ENCODE results near the gene OSBPL5. TPM values are rescaled to one million over a fixed set of nuclear protein-coding genes. Genes with fewer than 3 reads are reported as not detected.

The OSBPL5 gene
- total and polyA plus RNA-seq, 4 donors = 15.2 to 51.5 (median 28.3) TPM

DNA sequence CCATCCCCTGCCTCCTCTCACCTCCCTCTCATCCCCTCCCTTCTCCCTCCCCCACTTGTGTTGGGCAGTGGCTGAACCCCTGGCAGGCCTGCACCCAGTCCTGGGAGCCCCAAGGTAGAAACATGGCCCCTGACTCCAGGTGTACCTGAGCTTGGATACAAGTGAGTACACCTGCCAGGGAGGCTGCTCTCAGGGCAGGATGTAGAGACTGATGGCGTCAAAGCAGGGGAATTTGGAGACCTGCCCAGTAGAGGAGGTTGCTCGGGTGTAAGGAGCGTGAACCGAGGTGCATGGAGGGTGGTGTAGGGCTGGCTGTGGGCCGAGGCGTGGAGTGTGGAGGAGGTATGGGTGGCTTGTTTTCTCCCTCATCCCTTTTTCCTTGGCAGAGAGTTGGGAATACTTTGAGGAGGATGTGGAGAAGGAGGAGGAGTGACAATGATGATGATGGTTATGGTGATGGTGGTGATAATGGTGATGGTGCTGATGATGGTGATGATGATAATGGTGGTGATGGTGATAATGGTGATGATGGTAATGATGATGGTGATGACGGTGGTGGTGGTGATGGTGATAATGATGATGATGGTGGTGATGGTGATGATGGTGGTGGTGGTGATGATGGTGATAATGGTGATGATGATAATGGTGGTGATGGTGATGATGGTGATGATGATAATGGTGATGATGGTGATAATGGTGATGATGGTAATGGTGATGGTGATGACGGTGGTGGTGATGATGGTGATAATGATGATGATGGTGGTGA, 41.2 kb upstream of the OSBPL5 start:
- ATAC-seq (ENCODE audit: insufficient read depth, low FRiP score) (no peak), DNase-seq (no peak)
- 69 to 88% methylated on average over 8 of the region's 8 CpGs for WGBS, 2 donors
- no peak overlapping the region for H3K4me3 ChIP-seq
- H3K27ac ChIP-seq (ENCODE audit: low read depth in 1 of 2, low read length in 1 of 2) = no peak overlapping the region
- TF ChIP-seq, protein P1, sequence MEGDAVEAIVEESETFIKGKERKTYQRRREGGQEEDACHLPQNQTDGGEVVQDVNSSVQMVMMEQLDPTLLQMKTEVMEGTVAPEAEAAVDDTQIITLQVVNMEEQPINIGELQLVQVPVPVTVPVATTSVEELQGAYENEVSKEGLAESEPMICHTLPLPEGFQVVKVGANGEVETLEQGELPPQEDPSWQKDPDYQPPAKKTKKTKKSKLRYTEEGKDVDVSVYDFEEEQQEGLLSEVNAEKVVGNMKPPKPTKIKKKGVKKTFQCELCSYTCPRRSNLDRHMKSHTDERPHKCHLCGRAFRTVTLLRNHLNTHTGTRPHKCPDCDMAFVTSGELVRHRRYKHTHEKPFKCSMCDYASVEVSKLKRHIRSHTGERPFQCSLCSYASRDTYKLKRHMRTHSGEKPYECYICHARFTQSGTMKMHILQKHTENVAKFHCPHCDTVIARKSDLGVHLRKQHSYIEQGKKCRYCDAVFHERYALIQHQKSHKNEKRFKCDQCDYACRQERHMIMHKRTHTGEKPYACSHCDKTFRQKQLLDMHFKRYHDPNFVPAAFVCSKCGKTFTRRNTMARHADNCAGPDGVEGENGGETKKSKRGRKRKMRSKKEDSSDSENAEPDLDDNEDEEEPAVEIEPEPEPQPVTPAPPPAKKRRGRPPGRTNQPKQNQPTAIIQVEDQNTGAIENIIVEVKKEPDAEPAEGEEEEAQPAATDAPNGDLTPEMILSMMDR (IDR thresholded peaks at IDR 0.05; ENCODE audit: control extremely low read depth, extremely low read depth) = no peak
- peaks cover 0 to 12% (median 5%) of the 10 kb centered on the region in 5 donors for H3K4me1 ChIP-seq (ENCODE audit: control insufficient read depth in 5 of 5, insufficient read depth in 5 of 5, low read length in 5 of 5)
- H3K27me3 ChIP-seq (ENCODE audit: control insufficient read depth in 3 of 3, insufficient read depth in 3 of 3, low read length in 2 of 3) = peaks cover 0 to 24% (median 13%) of the 10 kb centered on the region in 3 donors
- no peaks in the 10 kb centered on the region for H3K36me3 ChIP-seq (ENCODE audit: control insufficient read depth in 4 of 4, insufficient read depth in 4 of 4, low read length in 4 of 4)
- H3K9ac ChIP-seq (ENCODE audit: insufficient read depth in 1 of 2, low read length in 2 of 2) = no peak overlapping the region
- peaks cover 0 to 4% (median 1%) of the 10 kb centered on the region in 4 donors for H3K9me3 ChIP-seq (ENCODE audit: control insufficient read depth in 4 of 4, insufficient read depth in 3 of 4, low read length in 3 of 4)

DNA sequence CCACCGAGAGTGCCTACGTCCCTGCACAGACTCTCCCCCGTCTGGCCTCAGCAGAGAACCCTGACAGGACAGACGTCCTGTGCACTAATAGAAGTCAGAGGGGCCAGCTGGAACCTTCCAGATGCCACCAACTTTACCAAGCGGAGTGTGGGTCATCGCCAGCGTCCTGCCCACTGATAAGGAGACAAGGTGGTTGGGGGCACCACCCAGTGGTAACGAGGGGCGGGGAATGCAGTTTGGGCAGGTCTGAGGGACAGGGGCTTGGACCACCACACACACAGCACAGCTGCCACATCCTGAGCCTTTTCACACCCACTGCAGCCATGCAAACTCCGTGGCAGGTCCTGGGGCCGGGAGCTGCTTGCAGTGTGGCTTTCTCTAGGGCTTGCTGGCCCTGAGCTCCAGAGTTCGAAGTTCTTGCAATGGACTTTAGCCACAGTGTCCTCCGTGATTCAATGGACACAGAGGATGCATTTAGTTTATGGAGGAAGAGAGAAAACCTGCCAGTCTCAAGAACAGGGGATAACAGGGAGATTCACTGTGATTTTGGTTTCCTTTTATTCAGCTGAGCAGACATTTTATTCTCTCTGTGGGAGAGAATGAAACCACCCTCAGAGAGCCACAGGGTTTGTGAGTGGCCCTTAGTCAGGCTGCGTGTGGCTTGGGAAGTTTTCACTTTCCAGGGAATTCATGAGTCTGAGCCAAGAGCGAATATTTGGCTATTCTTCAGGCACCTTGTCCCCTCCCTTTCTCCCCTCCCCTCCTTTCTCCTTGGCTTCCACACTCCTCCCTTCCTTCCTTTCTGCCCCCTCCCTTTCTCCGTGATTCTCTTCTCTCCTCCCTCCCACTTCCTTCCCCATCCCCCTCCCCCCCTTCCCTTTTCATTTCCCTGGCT, 40.4 kb upstream of the OSBPL5 start:
- ATAC-seq (ENCODE audit: insufficient read depth, low FRiP score) = no peak
- Histone ChIP-seq H3K4me1 (ENCODE audit: control insufficient read depth in 5 of 5, insufficient read depth in 5 of 5, low read length in 5 of 5) (peaks cover 0 to 12% (median 5%) of the 10 kb centered on the region in 5 donors), H3K9me3 (ENCODE audit: control insufficient read depth in 4 of 4, insufficient read depth in 3 of 4, low read length in 3 of 4) (peaks cover 0 to 2% (median 0%) of the 10 kb centered on the region in 4 donors), H3K27me3 (ENCODE audit: control insufficient read depth in 3 of 3, insufficient read depth in 3 of 3, low read length in 2 of 3) (peaks cover 0 to 24% (median 15%) of the 10 kb centered on the region in 3 donors), H3K27ac (ENCODE audit: low read depth in 1 of 2, low read length in 1 of 2) (no peak overlapping the region), H3K36me3 (ENCODE audit: control insufficient read depth in 4 of 4, insufficient read depth in 4 of 4, low read length in 4 of 4) (no peaks in the 10 kb centered on the region), H3K4me3 (no peak overlapping the region), H3K9ac (ENCODE audit: insufficient read depth in 1 of 2, low read length in 2 of 2) (no peak overlapping the region)
- peak in 2 of 3 donors; percentile 10 to 47 for DNase-seq
- TF ChIP-seq, protein P1 (IDR thresholded peaks at IDR 0.05; ENCODE audit: control extremely low read depth, extremely low read depth) = no peak
- 52 to 64% methylated on average over 16 of the region's 16 CpGs for WGBS, 2 donors

DNA sequence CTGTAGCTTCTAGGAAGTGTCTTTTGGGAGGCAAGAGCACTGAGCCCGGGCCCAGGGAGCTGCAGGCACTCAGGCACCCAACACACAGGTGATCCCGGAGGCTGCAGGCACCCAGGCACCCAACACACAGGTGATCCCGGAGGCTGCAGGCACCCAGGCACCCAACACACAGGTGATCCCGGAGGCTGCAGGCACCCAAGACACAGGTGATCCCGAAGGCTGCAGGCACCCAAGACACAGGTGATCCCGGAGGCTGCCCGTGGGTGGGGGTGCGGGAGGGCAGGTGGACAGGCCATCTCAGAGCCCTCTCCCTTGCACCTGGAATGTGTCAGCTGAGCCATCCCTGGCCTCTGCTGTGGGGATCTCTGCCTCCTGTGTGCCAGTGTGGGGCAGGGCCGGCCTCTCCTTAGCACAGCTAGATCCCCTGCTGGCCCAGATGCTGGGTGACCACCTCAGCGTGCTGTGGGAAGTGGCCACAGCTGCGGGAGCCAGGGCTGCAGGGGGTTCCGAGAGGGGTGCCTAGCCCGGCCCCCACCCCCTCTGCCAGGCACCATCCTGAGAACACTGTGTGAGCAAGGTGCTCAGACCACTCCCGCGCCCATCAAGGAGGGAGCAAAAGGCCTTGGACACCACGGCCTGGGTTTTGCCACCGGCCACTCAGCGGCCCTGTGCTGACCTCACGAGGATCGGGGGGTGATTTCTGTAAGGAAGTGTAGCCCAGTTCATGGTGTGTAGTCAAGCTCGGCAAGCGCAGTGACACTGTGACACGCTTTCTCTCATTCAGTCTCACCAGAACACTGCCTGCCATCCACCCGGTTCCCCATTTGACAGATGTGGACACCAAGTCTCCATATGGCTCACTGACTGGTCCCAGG, 39.3 kb upstream of the OSBPL5 start:
- peaks cover 0 to 24% (median 15%) of the 10 kb centered on the region in 3 donors for H3K27me3 ChIP-seq (ENCODE audit: control insufficient read depth in 3 of 3, insufficient read depth in 3 of 3, low read length in 2 of 3)

More for the DNA sequence above, 39.3 kb upstream of the OSBPL5 start:
- TF ChIP-seq, protein P1 (IDR thresholded peaks at IDR 0.05; ENCODE audit: control extremely low read depth, extremely low read depth) = no peak
- DNase-seq (no peak), ATAC-seq (ENCODE audit: insufficient read depth, low FRiP score) (no peak)
- no peak overlapping the region for H3K27ac ChIP-seq (ENCODE audit: low read depth in 1 of 2, low read length in 1 of 2)
- 89 to 91% methylated on average over 24 of the region's 24 CpGs for WGBS, 2 donors
- no peak overlapping the region for H3K9ac ChIP-seq (ENCODE audit: insufficient read depth in 1 of 2, low read length in 2 of 2)
- H3K36me3 ChIP-seq (ENCODE audit: control insufficient read depth in 4 of 4, insufficient read depth in 4 of 4, low read length in 4 of 4) = no peaks in the 10 kb centered on the region
- no peak overlapping the region for H3K4me3 ChIP-seq
- peaks cover 0 to 12% (median 5%) of the 10 kb centered on the region in 5 donors for H3K4me1 ChIP-seq (ENCODE audit: control insufficient read depth in 5 of 5, insufficient read depth in 5 of 5, low read length in 5 of 5)
- peaks cover 0 to 2% (median 0%) of the 10 kb centered on the region in 4 donors for H3K9me3 ChIP-seq (ENCODE audit: control insufficient read depth in 4 of 4, insufficient read depth in 3 of 4, low read length in 3 of 4)

All from lung (tissue), 12 donors.